ENCODE measurements around the gene ENPEP. TPM values are rescaled to one million over a fixed set of nuclear protein-coding genes. Genes with fewer than 3 reads are reported as not detected.

ENPEP gene
- total RNA-seq, 1 donor from 2014 or later = 15.3 TPM

DNA sequence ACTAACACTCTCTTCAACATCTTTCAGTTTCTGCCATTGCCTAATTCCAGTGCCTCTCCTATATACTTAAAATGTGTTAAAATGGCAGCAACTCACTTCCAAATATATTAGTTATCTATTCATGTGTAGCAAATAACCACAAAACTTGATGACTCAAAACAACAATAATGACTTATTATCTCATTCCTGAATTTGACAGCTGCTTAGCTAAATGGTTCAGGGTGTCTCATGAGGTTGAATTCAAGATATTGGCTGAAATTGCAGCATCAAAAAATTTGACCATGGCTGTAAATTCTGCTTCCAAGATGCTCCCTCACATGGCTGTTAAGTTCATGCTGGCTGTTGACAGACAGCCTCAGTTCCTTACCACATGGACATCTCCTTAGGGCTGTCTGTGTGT, 121.6 kb downstream of the ENPEP start:
- TF ChIP-seq, protein P1, sequence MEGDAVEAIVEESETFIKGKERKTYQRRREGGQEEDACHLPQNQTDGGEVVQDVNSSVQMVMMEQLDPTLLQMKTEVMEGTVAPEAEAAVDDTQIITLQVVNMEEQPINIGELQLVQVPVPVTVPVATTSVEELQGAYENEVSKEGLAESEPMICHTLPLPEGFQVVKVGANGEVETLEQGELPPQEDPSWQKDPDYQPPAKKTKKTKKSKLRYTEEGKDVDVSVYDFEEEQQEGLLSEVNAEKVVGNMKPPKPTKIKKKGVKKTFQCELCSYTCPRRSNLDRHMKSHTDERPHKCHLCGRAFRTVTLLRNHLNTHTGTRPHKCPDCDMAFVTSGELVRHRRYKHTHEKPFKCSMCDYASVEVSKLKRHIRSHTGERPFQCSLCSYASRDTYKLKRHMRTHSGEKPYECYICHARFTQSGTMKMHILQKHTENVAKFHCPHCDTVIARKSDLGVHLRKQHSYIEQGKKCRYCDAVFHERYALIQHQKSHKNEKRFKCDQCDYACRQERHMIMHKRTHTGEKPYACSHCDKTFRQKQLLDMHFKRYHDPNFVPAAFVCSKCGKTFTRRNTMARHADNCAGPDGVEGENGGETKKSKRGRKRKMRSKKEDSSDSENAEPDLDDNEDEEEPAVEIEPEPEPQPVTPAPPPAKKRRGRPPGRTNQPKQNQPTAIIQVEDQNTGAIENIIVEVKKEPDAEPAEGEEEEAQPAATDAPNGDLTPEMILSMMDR (IDR thresholded peaks at IDR 0.05; ENCODE audit: unreplicated experiment) = no peak
- Mint-ChIP-seq H3K36me3 (peaks cover 27% of the 10 kb centered on the region), H3K9me3 (peaks cover 43% of the 10 kb centered on the region), H3K27me3 (ENCODE audit: low read depth) (no peaks in the 10 kb centered on the region), H3K27ac (no peak overlapping the region), H3K4me3 (no peak overlapping the region), H3K4me1 (no peaks in the 10 kb centered on the region)
- DNase-seq (ENCODE audit: low spot score in 2 of 2, unreplicated experiment in 2 of 2) = no peak

DNA sequence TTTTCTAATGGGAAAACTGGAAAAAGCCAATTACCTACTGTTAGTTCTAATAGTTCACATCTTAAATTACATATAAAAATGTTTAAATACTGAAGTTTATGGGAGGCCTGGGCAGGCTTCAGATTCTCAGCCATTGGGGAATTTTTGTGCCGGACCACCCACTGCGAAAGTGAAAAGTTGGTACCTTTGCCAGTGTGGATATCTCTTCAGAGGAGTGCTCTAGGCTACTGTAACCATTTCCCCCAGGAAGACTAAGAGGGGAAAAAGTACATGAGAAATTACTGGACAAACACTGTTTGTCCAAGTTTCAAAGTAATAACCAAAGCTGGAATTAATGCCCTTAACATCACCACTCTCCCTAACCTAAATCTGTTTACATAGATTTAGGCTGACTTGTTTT, 126.1 kb downstream of the ENPEP start:
- Mint-ChIP-seq H3K4me1 (peaks cover 3% of the 10 kb centered on the region), H3K36me3 (peaks cover 12% of the 10 kb centered on the region)

DNA sequence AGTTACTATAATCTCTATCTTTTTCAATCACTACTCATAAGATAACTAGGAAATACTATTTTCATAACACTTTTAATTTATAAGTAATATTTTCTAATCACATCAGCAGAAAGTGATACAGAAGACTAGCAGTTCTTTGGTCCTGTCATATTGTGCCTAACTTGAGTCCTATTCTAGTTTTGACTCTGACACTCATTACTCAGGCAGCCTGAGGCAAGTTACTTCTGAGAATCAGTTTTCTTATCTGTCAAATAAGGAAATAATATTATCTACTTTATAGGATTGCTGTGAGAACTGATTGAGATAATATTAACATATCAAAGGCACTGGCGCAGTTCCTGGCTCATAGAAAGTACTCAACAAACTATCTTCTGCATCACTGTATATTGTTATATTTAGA, 129.1 kb downstream of the ENPEP start:
- no peak overlapping the region for H3K27ac Mint-ChIP-seq
- peaks cover 17% of the 10 kb centered on the region for H3K4me1 Mint-ChIP-seq
- H3K27me3 Mint-ChIP-seq (ENCODE audit: low read depth) = no peaks in the 10 kb centered on the region
- H3K4me3 Mint-ChIP-seq = no peak overlapping the region
- no peaks in the 10 kb centered on the region for H3K36me3 Mint-ChIP-seq
- DNase-seq (ENCODE audit: low spot score in 2 of 2, unreplicated experiment in 2 of 2) = no peak
- peaks cover under 1% of the 10 kb centered on the region for H3K9me3 Mint-ChIP-seq
- TF ChIP-seq, protein P1 (IDR thresholded peaks at IDR 0.05; ENCODE audit: unreplicated experiment) = no peak

More for the DNA sequence above, 126.1 kb downstream of the ENPEP start:
- no peak overlapping the region for H3K4me3 Mint-ChIP-seq
- TF ChIP-seq, protein P1 (IDR thresholded peaks at IDR 0.05; ENCODE audit: unreplicated experiment) = no peak
- no peaks in the 10 kb centered on the region for H3K27me3 Mint-ChIP-seq (ENCODE audit: low read depth)
- DNase-seq (ENCODE audit: low spot score in 2 of 2, unreplicated experiment in 2 of 2) = no peak
- H3K27ac Mint-ChIP-seq = no peak overlapping the region
- H3K9me3 Mint-ChIP-seq = peaks cover 24% of the 10 kb centered on the region

DNA sequence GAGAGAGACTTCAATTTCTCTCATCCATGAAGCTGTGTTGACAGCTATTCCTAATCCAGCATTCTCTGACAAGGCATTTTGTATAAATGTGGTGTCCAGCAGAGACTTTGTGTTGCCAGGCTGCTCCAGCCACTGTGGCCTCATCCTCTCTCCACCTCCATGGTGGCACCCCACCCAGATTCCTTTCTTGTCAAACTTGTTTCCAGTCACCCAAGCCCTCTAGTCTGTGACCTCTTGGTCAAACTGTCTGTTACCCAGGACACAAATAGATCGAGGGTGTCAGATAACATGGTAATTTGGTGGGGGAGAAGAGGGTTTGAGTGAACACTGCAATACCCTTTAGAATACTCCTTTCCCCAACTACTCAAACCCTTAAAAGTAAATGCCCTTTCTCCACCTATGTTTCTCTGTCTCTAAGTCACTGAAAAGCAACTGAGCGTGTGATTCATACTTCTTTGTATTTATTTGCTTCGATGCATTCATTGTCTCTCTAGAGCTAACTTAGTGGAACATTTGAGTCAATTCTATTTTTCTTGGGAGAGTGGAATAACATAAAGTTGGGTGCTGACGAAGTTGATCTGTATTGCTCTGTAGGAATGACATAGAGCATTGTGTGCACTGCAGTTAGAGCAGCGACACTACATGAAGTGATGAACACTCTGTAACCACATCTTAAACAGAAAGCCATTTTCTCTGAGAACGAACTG, 133.2 kb downstream of the ENPEP start:
- Mint-ChIP-seq H3K4me1 (peaks cover 29% of the 10 kb centered on the region), H3K4me3 (no peak overlapping the region), H3K27me3 (ENCODE audit: low read depth) (no peaks in the 10 kb centered on the region), H3K9me3 (no peaks in the 10 kb centered on the region), H3K36me3 (no peaks in the 10 kb centered on the region), H3K27ac (peak overlapping the region; percentile 45)
- DNase-seq (ENCODE audit: low spot score in 2 of 2, unreplicated experiment in 2 of 2) = no peak
- TF ChIP-seq, protein P1 (IDR thresholded peaks at IDR 0.05; ENCODE audit: unreplicated experiment) = no peak

DNA sequence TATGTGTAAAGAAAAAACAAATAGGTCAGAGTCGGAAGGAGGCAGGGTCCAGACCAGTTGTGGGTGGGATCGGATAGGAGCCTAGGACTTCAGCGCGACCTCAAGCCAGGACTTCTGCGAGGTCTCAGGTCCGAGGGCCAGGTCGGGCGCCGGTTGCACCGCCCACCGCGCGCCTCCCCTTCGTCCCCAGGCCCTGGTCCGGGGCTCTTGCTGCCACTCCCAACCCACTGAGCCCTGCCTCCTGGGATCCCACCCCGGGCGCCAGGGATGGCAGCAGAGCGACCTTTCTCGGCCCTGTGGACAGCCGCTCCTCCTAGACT, 134.6 kb downstream of the ENPEP start:
- Mint-ChIP-seq H3K27me3 (ENCODE audit: low read depth) (no peaks in the 10 kb centered on the region), H3K27ac (no peak overlapping the region), H3K4me3 (no peak overlapping the region), H3K36me3 (no peaks in the 10 kb centered on the region), H3K4me1 (peaks cover 40% of the 10 kb centered on the region), H3K9me3 (no peaks in the 10 kb centered on the region)
- TF ChIP-seq, protein P1 (IDR thresholded peaks at IDR 0.05; ENCODE audit: unreplicated experiment) = no peak
- DNase-seq (ENCODE audit: low spot score in 2 of 2, unreplicated experiment in 2 of 2) = no peak
